GM21526 (cell line): Measurements from ENCODE around the gene MRPL49.
"Not testable (repeated sequence)": the region's sequence is repeated elsewhere in the genome, so short reads cannot be mapped to it uniquely, and the experiment has no call there.

Experiments used
- ATAC-seq: cut with Tn5 transposase; IDR thresholded peaks from one replicate; pipeline ENCODE4 v1.9.1; 2021; ENCODE audit warnings: moderate library complexity; ENCODE audit not compliant: unreplicated experiment, low FRiP score

Gene MRPL49

DNA sequence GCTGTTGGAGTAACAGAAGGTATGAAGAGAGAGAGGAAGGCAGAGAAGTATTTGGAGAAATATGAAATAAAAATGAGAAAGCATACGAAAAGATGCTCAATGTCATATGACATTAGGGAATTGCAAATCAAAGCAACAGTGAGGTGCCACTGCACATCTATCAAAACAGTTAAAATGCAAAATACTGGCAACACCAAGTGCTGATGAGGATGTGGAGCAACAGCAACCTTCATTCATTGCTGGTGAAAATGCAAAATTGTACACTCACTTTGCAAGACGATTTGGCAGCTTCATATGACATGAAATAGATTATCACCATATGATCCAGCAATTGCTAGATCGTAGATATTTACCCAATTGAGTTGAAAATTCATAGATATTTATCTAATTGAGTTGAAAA, 38.5 kb downstream of the MRPL49 start:
- ATAC-seq = no peak

DNA sequence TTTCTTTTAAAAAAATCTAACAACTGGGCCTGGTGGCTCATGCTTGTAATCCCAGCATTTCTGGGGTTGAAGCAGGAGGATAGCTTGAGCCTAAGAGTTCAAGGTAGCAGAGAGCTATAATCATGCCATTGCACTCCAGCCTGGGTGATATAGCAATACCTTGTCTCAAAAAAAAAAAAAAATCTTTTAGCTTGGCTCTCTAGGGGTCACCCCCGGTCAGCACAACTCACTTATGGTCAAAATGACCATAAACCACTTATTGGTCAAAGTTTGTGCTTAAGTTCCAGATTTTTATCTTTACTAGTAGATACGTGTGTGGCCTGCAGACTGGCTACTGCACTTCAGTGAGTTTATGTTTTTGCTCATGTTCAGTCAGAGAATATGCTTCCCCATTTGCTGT, 41.6 kb downstream of the MRPL49 start:
- ATAC-seq = no peak

DNA sequence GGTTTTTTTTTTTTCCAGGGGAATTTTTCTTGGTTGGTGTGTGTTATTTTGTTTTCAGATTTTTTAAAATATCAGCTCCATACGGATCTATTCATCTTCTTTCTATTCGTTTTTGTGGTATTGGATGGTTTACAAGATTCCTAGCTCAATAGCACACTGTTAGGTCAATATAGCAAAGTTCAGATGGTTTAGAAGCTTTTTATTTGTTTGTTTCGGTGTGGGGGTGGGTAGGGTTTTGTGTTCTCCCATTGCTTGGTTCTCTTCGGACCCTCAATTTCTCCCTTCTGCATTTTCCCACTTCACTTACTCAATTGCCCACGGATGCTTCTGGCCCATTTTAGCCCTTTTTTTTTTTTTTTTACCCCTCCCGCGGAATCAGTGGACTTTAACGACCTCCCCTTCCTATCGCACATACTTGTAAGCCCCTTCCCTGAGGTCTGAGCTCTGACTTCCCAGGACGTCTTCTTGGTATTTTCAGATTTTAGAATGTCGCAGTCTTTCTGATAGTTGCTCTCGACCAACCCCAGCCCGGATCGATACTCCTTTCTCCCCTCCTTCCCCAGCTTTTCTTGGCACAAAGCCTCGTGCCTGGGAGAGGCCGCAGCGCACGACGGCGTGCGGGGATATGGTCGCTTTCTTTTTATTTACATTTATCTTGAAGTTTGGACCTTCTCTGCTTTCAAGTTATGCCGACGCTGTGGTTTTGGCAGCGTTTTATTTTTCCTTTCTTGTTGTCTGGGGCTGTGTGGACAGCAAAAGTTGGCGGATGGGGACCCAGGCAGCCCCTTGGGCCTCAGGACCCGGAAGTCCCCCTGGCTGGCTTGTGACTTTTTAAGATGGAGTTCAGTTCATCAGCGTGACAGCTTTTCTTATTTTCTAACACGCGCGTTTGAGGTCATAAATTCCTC, 43.5 kb downstream of the MRPL49 start:
- no peak for ATAC-seq

DNA sequence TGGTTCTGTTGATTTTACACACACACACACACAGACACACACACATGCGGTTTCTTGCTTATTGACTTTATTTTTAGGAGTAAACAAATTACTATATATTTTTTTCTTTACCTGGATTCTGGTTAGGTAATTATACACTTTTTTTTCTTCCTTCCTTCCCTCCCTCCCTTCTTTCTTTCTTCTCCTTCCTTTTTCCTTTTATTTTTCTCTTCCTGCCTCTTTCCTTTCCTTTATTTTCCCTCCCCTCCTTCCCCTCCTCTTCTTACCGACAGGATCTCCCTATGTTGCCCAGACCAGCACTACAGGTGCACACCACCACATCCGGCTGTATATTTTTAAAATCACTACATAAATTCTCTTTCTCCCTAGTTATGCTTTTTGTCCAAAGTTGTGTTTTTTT, 44.8 kb downstream of the MRPL49 start:
- ATAC-seq = no peak

DNA sequence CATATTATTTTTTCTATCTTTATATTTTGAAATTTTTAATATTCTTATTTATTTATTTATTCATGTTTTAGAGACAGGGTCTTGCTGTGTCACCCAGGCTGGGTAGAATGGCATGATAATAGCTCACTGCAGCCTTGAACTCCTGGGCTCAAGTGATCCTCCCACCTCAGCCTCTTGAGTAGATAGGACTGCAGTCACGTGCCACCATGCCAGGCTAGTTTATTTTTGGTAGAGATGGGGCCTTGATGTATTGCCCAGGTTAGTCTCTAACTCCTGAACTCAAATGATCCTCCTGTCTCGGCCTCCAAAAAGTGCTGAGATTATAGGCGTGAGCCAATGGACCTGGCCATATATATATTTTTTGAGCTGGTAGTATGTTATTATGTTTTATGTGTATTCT, 45.5 kb downstream of the MRPL49 start:
- no peak for ATAC-seq

DNA sequence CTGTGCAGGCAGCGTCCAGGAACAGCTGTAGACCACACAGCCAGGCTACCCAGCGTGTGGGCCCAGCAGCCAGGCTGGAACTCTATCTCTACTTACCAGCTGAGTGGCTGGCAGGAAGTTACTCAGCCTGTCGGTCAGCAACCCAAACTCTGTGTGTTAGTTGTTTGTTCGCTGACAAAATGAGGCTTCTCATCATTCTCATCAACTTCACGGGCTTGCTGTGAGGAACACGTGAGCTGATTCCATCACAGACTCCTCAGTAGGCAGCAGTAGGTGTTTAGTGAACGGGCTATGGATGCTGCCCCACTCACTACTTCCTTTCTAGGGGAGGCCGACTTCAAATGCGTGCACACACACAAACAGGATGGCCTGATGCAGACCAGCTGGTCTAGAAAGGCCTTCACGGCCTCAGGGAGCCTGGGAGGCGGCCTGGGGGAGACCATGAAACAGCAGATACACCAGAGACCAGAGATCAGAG, 47.1 kb downstream of the MRPL49 start:
- no peak for ATAC-seq

DNA sequence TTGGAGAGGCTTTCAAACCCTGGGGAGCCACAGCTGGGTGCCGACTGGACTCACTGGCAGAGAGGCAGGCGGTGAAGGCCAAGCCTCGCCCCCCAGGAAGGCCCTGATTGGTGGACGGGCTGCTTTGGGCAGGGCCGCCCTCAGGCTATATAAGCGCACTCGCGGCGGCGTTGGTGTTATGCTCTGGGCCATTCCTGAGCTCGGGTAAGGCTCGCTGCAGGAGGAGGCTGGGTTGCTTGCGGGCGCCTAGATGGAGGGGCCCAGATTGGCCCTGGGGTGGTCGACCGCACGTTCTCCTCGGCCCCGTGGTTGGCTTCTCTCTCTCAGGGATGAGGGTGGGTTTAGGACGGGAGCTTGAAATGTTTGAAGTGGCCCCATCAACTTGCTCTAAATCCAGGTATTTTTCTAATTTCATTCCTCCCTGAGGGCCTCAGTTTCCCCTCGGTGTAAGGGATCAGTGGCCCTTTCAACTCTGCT, 48.0 kb downstream of the MRPL49 start, which contains the start of gene SPDYC:
TSS of gene SPDYC (plus strand) at position 176 of the 477 bp plus-strand sequence. CDS start 1,125 bp downstream, outside the sequence.
- ATAC-seq = no peak

DNA sequence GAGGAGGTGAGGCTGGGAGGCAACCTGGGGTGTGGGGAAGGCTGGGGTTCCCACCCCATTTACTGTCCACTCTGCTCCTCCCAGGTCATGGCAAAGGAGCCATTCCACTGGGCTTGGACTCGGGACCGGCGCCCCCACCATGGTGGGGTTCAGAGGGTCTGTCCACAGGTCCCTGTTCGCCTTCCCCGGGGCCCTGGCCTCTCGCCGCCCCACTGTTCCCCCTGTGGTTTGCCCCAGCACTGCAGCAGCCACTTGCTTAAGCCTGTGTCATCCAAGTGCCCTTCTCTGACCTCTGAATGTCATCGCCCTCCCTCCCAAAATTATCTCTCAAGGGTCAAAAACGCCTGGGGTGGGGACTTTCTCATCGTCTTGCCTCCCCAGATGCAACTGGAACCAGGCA, 50.5 kb downstream of the MRPL49 start:
- ATAC-seq = no peak

DNA sequence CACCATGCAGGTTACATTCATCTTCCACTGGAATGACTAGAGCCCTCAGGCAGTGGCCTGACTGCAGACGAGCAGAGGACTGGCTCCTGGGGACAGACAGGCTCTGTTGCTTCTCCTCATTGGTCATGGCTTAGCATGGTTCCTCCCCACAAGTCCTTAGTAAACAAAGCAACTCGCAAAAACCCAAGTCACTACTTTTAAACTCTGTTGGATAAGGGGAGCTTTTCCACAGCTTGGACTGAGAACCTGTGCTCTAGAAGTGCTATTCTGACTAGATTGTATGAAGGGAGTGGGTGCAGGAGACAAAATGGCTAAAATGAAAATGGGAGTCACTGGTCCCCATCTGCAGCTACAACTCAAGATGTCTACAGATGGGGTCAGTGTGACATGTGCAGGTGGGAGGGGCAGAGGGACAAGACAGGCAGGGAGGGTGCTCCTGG, 52.5 kb downstream of the MRPL49 start:
- not testable (repeated sequence) for ATAC-seq
